Measurements from ENCODE around the gene ZRANB3. TPM values are rescaled to one million over a fixed set of nuclear protein-coding genes. Genes with fewer than 3 reads are reported as not detected.

The ZRANB3 gene
- total RNA-seq, 2 experiments from 2014 or later, result 21.4 to 21.5 TPM

GRCh38 chr2:135317375-135317774 is 213.6 kb downstream of the ZRANB3 start:
- Mint-ChIP-seq H3K4me1 (ENCODE audit: low read depth) (no peaks in the 10 kb centered on the region), H3K4me3 (no peak overlapping the region), H3K27me3 (no peaks in the 10 kb centered on the region), H3K27ac (no peak overlapping the region), H3K9me3 (no peaks in the 10 kb centered on the region), H3K36me3 (ENCODE audit: low read depth) (peaks cover 2% of the 10 kb centered on the region)
- ATAC-seq, result no peak
- intact Hi-C loops (cut with micrococcal nuclease), result no loop called here
- TF ChIP-seq, protein P1, sequence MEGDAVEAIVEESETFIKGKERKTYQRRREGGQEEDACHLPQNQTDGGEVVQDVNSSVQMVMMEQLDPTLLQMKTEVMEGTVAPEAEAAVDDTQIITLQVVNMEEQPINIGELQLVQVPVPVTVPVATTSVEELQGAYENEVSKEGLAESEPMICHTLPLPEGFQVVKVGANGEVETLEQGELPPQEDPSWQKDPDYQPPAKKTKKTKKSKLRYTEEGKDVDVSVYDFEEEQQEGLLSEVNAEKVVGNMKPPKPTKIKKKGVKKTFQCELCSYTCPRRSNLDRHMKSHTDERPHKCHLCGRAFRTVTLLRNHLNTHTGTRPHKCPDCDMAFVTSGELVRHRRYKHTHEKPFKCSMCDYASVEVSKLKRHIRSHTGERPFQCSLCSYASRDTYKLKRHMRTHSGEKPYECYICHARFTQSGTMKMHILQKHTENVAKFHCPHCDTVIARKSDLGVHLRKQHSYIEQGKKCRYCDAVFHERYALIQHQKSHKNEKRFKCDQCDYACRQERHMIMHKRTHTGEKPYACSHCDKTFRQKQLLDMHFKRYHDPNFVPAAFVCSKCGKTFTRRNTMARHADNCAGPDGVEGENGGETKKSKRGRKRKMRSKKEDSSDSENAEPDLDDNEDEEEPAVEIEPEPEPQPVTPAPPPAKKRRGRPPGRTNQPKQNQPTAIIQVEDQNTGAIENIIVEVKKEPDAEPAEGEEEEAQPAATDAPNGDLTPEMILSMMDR (IDR thresholded peaks at IDR 0.05), result no peak
- DNase-seq, result no peak
- POLR2A ChIA-PET, result no interaction called here
- CTCF ChIA-PET, result no interaction called here

GRCh38 chr2:135311962-135312361 is 219.1 kb downstream of the ZRANB3 start:
- ATAC-seq (no peak), DNase-seq (no peak)
- peaks cover 11% of the 10 kb centered on the region for H3K36me3 Mint-ChIP-seq (ENCODE audit: low read depth)
- H3K4me3 Mint-ChIP-seq, result no peak overlapping the region
- H3K4me1 Mint-ChIP-seq (ENCODE audit: low read depth), result peaks cover 2% of the 10 kb centered on the region
- H3K27me3 Mint-ChIP-seq, result no peaks in the 10 kb centered on the region
- intact Hi-C loops (cut with micrococcal nuclease), result no loop called here
- TF ChIP-seq, protein P1 (IDR thresholded peaks at IDR 0.05), result no peak
- ChIA-PET CTCF (no interaction called here), POLR2A (no interaction called here)
- H3K9me3 Mint-ChIP-seq, result peaks cover 6% of the 10 kb centered on the region
- H3K27ac Mint-ChIP-seq, result no peak overlapping the region

DNA sequence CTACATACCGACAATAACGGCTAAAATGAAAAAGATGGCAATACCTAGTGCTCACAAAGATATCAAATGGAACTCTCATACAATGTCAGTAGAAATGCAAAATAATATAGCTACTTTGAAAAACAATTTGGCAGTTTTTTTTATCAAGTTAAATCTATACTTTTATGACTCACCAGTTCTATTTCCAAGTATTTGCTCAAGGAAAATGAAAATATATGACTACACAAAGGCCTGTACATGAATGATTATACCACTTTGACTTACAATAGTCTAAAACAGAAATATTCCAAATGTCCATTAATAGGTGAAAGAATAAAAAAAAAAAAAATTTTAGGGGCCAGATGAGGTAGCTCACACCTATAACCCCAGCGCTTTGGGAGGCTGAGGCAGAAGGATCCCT is 219.8 kb downstream of the ZRANB3 start:
- ATAC-seq (no peak), DNase-seq (no peak)
- Mint-ChIP-seq H3K4me3 (no peak overlapping the region), H3K9me3 (peaks cover 6% of the 10 kb centered on the region), H3K27ac (no peak overlapping the region), H3K36me3 (ENCODE audit: low read depth) (peaks cover 11% of the 10 kb centered on the region), H3K27me3 (no peaks in the 10 kb centered on the region), H3K4me1 (ENCODE audit: low read depth) (peaks cover 2% of the 10 kb centered on the region)
- intact Hi-C loops (cut with micrococcal nuclease), result no loop called here
- ChIA-PET CTCF (interaction anchor here (1.1 kb wide), 1 partner anchor 487 kb away, joined by 3 read pairs; no protein-coding TSS in a partner anchor), POLR2A (no interaction called here)
- TF ChIP-seq, protein P1 (IDR thresholded peaks at IDR 0.05), result no peak

DNA sequence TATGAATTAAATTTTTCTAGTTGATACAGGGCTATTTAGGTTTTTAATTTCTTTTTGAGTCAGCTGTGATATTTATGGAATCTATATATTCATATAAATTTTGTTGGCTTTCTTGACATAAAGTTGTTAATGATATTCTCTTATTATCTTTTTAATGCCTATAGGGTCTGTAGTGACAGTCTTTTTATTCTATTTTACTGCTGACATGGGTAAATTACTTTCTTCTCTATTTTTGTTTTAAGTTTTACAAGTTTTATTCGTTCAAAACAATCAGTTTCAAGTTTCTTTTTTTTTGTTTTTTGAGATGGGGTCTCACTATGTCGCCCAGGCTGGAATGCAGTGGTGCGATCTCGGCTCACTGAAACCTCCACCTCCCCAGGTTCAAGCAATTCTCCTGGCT is 226.3 kb downstream of the ZRANB3 start:
- peaks cover 12% of the 10 kb centered on the region for H3K9me3 Mint-ChIP-seq
- DNase-seq, result no peak
- ChIA-PET POLR2A (no interaction called here), CTCF (no interaction called here)
- H3K27ac Mint-ChIP-seq, result no peak overlapping the region
- no peaks in the 10 kb centered on the region for H3K27me3 Mint-ChIP-seq
- no peak for ATAC-seq
- H3K36me3 Mint-ChIP-seq (ENCODE audit: low read depth), result peaks cover 19% of the 10 kb centered on the region
- no peaks in the 10 kb centered on the region for H3K4me1 Mint-ChIP-seq (ENCODE audit: low read depth)
- no peak overlapping the region for H3K4me3 Mint-ChIP-seq
- TF ChIP-seq, protein P1 (IDR thresholded peaks at IDR 0.05), result no peak
- intact Hi-C loops (cut with micrococcal nuclease), result no loop called here

DNA sequence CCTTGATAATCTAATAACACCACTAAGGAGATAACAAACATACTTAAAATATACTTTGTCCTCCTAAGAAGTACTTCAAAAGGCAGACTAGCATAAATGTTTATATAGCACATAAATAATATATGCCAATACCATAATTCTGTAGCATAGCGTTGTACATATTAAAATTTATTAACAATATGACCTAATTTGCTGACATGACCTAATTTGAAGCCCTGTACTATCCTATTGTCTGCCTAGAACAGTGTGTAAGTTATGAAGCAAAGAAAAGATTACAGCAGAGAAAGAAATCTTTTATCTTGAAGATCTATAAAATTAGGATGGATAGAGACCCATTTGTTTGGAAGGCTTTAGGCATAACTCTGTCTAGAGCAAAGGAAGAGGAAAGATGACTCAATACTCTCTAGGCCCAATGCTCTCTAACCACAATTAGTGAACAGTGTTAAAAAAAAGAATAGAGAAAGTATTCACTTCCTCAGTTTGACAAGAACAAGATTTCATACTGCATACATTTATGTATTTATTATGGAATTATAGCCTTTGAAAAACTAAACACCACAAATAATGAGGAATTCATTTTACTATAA is 231.3 kb downstream of the ZRANB3 start:
- Mint-ChIP-seq H3K36me3 (ENCODE audit: low read depth) (peaks cover 28% of the 10 kb centered on the region), H3K27me3 (no peaks in the 10 kb centered on the region), H3K4me3 (no peak overlapping the region), H3K27ac (no peak overlapping the region), H3K9me3 (peaks cover 16% of the 10 kb centered on the region), H3K4me1 (ENCODE audit: low read depth) (no peaks in the 10 kb centered on the region)
- DNase-seq, result no peak
- intact Hi-C loops (cut with micrococcal nuclease), result no loop called here
- CTCF ChIA-PET, result no interaction called here
- ATAC-seq, result no peak
- TF ChIP-seq, protein P1 (IDR thresholded peaks at IDR 0.05), result no peak
- POLR2A ChIA-PET, result no interaction called here
